GM12874 (cell line): ENCODE data around the gene TEC.

Experiments used
- TF ChIP-seq, protein P1 (sequence below): IDR thresholded peaks from 2 replicates; pipeline ENCODE4 v1.5.1; 2011; ENCODE audit warnings: low read depth, mild to moderate bottlenecking, control low read depth, low read length, moderate library complexity; ENCODE audit not compliant: insufficient read depth

TEC gene

DNA sequence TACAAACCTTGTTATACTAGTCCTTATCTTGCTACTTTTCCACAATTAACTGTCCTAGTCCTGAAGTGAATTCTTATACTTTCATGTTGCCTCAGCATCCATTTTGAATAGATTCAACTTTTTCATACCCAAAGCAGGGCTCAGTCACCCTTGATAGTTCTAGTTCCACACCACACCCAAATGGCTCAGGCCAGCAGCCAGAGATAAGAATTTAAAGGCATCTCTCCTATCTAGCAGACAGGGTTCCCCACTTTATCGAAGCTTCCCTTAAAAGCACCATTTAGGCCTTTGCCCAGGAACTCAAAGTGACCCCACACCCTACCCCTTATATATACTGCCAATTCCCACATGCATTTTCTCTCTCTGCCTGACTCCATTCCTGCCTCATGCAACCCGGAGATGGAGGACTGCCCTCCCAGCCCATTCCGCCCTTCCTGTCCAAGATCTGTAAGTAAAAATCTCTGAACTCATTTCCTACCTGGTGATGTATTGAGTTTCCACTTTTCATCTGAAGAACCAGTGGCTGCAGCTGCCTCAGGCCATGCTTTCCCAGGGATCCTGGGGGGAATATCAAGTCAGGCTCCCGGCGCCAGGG, 71.9 kb downstream of the TEC start:
- TF ChIP-seq, protein P1, sequence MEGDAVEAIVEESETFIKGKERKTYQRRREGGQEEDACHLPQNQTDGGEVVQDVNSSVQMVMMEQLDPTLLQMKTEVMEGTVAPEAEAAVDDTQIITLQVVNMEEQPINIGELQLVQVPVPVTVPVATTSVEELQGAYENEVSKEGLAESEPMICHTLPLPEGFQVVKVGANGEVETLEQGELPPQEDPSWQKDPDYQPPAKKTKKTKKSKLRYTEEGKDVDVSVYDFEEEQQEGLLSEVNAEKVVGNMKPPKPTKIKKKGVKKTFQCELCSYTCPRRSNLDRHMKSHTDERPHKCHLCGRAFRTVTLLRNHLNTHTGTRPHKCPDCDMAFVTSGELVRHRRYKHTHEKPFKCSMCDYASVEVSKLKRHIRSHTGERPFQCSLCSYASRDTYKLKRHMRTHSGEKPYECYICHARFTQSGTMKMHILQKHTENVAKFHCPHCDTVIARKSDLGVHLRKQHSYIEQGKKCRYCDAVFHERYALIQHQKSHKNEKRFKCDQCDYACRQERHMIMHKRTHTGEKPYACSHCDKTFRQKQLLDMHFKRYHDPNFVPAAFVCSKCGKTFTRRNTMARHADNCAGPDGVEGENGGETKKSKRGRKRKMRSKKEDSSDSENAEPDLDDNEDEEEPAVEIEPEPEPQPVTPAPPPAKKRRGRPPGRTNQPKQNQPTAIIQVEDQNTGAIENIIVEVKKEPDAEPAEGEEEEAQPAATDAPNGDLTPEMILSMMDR: no peak

DNA sequence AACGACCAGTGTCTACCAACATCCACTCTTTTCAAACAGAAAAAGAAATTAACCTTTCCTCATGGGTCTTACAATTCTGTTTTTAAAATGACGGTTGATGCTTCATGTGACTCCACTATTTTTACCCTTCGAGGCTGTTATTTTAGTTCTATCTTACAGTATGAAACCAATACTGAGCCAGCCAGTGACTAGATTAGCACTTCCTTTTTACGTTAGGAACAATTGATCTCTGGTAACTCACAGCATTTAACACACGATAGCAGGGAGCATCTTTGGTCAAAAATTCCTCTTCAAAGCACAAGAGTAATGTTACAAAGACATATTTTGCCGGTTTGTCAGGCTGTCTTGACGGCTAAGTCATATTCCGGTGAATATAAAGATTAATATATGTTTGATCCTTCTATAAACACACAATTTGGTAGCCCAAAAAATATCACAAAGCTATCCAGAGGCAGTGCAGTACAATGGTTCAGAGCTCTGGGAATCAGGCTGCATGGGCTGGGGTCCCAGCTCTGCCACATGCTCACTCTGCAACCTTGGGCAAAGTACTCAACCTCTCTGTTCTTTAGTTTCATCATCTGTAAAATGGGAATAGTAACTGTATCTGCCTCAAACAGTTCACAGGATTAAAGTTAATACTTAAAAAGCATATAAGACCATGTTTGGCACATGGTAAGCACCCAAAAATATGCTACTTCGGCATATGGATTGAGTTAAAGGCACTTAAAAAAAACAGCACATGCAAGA, 72.7 kb downstream of the TEC start:
- TF ChIP-seq, protein P1: no peak

DNA sequence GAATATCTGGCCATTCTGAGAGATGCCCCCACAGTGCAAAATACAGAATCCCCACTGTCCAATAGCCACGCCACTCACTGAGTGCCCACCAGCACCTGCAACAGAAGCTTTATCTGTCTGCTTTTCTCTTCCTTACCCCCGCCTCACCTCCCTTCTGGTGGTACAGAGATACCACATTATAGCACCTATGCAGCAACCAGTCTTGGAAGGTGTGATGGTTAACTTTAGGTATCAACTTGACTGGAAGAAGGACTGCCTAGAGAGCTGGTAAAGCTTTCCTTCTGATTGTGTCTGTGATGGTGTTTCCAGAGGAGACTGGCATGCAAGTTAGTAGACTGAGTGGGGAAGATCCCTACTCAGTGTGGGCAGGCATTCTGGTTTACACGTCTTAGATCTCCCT, 73.8 kb downstream of the TEC start:
- TF ChIP-seq, protein P1: no peak

DNA sequence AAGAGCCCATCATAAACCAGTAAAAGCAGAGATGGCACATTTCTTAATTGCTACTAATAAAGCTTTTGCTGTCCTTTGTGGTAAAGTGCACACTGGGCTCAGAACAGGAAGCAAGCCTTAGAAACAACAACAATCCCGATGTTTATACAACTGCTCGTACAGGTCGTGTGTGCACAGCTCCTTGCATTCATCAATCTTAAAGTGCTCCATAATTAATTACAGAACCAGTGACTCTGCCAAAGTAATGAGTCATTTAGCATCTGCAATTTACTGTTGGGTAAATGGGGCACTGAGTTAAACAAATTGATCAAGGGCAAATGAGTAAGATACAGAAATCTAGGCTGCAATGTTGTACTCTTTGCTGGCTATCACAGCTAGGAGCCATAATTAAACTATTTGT, 74.3 kb downstream of the TEC start:
- TF ChIP-seq, protein P1: no peak

DNA sequence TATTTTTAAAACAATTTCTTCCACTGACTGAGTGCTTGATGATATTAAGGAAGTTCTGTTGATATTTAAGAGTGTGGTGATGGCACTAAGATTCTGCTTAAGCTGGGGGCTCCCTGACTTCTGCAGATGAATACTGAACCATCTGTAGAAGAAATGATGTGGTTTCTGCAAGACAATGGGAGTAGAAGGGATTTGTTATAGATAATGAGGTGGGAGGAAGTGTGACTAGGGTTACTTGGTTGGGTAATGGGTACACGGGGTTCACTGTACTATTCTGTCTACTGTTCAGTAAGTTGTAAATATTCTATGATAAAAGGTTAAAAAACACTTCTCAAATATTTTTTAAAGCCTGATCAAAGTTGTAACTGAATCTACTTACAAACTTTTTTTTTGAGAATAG, 74.7 kb downstream of the TEC start:
- TF ChIP-seq, protein P1: no peak

DNA sequence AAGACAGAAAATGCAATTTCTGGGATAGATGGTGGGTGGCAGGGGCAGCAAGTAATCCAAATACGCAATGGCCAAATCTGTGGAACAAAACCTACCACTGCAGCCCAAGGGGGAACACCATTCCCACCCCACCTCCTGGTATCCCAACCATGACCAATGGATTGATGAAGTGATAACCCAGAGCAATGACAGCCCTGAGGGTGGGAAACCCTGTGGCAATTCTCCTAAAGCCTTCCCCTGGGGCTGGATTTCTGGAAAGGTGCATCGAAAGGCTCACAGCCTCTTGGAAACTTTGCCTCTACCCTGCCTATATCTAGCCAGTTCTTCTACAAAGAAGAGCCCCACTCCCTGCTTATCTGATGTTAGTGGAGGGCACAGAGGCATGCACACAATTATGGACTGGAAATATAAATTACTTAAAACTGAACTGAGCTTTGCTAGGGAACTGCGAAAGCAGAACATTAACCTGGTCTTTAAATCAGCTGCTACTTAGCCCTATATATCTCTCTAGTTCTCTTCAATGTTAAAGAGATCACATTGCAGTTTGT, 75.6 kb downstream of the TEC start:
- TF ChIP-seq, protein P1: no peak

DNA sequence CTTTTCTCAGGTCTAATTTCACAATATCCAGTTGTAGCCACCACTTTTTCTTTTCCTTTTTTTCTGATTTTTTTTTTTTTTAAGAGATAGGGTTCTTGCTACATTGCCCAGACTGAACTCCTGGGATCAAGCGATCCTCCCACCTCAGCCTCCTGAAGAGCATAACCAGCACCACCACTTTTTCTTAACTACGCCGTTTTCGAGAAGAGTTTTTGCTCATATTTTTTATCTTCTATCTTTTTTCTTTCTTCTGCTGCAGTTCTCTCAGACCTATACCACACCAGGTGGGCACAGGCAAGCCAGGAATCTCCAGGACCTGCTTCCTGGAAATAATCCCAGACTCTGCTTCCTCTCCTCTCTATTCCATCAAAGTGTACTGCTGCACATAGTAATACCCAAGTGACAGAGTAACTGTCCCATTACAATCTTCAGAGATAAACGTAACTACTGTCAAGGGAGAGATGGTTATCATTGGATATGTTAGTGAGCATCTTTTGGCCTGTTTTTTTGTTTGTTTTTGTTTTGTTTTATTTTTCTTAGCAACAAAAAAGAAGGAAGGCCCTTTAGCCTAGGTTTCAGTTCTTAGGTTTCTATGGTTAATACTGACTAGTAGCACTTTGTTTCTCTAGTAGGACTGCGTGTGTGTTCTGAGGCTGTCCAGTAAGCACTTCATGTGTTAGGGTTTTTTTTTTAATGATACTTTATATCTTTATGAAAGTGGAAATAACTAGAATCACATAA, 76.4 kb downstream of the TEC start:
- TF ChIP-seq, protein P1: no peak
